Right kidney (tissue), 9 donors: ENCODE measurements around the gene CCDC9B.

ENCODE experiments used
- DNase-seq: peaks from one replicate; pipeline ENCODE4 v3.0.0-alpha.2; 2016
- long read RNA-seq, 8 donors: transcript quantifications; one replicate each; lab custom pipeline, GENCODE V29; 2026

CCDC9B gene
- long read RNA-seq, donor 1, partial matches to known transcripts, result 0 of 1 reads
- long read RNA-seq, donor 1, other reads (novel, unspliced or antisense), result 0 of 1 reads
- long read RNA-seq, donor 2, result 0 reads
- long read RNA-seq, donor 3, result 0 reads
- long read RNA-seq, donor 4, result 0 reads
- long read RNA-seq, donor 5, partial matches to known transcripts, result 0 of 1 reads
- long read RNA-seq, donor 5, other reads (novel, unspliced or antisense), result 0 of 1 reads
- long read RNA-seq, donor 6, result 0 reads
- long read RNA-seq, donor 7, result 0 reads
- long read RNA-seq, donor 8, partial matches to known transcripts, result 0 of 1 reads
- long read RNA-seq, donor 8, other reads (novel, unspliced or antisense), result 0 of 1 reads

DNA sequence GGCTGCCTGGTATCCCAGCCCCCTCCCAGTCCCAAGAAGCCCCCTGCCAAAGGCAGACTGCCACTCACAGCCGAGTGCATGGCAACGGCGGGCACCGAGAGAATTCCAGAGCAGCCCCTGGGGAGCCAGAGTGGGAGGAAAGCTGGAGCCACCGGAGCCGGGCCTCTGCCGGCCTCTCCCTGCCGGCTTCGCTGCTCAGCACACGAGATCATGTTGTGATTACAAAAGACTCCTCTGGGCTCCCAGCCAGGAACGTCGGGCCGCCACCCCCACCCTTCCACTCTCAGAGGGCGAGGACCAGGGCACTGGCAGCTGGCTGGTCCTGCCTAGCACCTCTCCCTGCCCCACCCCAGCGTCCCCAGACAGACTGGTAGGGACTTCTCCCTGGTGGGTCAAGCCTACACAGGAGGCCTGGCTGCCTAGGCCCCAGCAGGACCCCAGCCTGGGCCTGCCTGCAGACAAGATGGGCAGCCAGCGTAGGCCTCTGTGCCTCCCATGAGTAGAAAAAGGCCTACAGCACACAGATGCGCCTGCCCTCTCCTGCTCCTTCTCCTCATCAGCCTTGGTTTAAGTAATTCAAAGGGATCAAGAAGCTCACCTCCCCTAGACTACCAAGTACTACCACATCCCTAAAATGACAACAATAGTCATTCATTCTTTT, at the start of gene CCDC9B:
TSS of gene CCDC9B (minus strand) at position 200 of the 661 bp plus-strand sequence. CDS start at position 80, 120 bp downstream.
- DNase-seq, result peak; percentile 70

DNA sequence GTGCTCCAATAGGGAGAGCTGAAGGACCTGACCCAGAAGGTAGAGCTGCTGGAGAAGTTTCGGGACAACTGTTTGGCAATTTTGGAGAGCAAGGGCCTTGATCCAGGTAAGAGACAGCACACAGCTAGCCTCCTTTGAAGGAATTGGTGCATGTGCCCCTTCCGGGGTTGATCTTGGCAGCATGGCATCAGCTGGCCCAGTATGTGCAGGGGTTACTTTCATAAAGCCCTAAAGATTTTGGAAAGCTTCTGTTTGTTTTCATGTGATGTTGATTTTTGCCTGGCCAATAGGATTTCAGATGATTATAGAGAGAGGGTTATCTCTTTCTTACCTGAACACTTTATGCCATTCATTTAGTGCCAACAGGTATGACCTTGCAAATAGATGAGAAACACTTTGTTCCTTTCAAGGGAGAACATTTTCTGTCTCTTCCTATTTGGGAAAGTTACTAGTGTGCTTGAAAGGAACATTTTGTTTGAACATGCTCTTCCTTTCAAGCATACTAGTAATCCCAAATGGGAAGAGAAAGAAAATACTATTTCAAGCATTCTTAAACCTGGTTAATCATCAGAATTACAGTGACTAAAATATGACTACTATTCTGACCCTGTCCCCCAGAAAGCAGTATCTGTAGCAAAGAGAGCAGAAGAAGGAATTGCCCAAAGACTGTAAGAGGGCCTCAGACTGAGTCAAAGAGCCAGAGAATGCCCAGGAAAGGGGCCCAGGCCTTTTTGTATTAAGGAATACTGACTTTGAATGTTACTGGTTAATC, 49.3 kb upstream of the CCDC9B start:
- no peak for DNase-seq

DNA sequence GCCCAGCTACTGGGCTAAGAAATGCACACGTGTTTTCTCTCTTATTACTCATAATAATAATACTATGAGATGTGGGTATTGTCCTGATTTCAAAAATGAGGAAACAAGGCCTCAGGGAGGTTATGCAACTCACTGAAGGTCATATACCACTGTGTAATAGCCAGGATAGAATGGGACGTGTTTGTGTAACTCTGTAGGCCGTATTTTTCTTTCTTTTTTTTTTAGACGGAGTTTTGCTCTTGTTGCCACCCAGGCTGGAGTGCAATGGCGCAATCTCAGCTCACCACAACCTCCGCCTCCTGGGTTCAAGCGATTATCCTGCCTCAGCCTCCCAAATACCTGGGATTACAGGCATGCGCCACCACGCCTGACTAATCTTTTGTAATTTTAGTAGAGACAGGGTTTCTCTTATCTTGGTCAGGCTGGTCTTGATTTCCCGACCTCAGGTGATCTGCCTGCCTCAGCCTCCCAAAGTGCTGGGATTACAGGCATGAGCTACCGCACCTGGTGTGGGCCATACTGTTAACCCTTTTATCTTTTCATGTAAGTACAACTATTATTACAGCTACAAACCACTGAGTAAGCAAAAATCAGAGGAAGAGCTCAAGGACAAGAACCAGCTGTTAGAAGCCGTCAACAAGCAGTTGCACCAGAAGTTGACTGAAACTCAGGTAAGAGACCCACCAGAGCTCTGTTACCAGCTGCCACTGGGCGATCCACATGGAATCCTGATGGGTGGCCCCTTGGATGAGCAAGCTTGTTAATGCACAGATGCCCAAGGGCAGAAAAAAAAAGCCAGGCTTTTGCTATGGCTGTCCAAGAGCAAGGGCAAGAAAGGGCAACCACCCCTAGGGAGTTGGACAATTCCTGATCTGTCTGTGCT, 48.4 kb upstream of the CCDC9B start:
- DNase-seq, result no peak

DNA sequence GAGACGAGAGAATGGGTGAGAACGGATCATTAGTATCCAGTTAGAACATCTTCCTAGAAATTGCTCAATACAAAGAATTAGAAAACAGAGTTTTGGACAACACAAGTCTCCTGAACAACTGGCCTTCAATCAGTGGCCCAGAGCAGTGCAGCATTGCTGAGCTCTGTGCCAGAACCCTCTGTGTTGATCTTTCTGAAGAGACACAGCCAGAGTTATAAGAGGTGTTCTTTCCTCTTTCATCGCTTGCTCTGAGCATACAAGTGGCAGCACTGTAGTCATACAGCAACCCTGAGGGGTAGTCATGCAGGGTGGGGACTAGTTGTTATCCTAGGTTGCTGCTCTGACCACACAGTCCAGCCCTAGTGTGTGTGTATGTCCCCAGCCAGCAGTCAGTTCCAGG, 45.7 kb upstream of the CCDC9B start:
- DNase-seq, result no peak

DNA sequence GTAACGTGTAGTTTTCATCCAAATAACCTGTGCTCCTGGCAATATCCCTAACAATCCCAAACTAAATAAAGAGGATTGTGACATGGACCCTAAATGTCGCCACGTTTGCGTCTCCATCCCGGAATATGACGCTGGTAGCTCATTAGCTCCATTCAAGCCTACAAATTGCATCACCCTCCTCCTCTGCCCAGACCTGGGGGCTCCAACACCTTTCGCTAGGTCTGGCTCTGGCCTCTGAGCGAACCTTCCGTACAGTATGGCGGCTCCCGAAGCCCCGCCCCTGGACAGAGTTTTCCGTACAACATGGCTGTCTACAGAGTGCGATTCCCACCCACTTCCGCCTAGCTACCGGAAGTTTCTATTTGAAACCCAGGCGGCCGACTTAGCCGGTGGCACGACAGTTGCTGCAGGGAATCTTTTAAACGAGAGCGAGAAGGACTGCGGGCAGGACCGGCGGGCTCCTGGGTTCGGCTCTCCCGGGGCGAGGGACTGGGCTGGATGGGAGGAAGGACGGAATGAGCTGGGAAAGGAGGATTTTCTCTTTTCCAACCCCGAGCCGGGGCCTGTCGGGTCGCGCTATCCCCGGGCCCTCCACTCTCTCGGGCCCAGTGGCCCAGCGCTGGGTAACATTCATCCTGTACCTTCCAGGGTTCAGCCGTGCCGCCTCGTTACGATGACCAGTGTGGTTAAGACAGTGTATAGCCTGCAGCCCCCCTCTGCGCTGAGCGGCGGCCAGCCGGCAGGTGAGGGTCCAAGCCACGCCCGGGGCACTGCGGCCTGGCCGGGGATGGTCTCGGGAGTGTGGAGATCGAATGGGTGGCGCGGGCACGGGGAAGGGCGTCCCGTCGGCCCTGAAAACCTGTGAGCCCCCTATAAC, 42.1 kb upstream of the CCDC9B start, which contains the start of gene KNSTRN:
TSS of gene KNSTRN (plus strand) at position 142 of the 877 bp plus-strand sequence. CDS start at position 257, 115 bp downstream.
- peak; percentile 82 for DNase-seq

DNA sequence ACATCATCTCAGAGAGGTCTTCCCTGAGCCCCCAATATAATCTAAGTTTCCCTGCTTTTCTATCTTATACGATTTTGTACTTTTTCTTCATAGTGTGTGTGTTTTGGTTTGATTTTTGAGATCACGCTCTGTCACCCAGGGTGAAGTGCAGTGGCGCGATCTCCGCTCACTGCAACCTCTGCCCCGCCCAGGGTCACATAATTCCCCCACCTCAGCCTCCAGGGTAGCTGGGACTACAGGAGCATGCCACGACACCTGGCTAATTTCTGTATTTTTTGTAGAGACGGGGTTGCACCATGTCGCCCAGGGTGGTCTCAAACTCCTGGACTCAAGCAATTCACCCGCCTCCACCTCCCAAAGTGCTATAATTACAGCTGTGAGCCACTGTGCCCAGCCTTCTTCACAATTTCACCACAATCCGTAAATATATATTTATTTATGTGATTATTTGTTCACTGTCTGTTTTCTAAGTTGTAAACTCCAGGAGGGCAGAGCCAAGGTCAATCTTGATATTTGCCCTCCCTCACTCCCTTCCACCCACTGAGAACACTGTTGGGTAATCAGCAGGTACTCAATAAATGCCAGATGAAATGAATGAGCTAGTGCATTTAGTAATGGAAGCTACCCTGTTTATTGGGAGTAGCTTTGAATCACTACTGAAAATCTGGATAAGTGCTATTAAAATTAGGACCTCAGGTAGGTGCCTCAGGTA, 41.2 kb upstream of the CCDC9B start:
- no peak for DNase-seq

DNA sequence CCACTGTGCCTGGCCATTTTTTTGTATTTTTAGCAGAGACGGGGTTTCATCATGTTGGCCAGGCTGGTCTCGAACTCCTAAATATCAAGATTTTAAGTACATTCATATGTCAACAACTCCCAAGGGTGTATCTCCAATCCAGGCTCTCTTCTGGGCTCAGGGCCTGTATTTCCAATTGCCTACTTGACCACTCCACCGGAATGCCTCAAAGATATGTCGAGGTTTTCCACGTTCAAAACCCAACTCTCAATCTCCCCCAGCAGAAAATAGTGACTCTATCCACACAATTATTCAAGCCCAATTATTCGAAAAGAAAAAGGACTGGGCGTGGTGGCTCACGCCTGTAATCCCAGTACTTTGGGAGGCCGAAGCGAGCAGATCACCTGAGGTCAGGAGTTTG, 39.9 kb upstream of the CCDC9B start:
- DNase-seq, result no peak

DNA sequence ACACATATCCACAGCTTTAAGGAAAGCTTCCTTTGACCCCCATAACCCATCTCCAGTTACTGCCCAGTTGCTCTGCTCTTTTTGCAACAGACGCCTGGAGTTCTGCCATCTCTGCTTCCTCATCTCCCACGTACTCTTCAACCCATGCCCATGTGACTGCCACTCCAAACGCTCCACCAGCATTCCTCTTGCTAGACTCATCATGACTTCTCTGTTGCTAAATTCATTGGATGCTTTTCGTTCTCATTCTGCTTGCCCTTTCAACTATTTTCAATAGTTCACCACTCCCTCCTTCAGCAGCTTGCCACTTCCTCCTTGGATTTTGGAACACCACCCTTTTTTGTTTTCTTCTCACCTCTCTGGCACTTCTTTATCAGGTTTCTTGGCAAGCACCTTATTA, 39.1 kb upstream of the CCDC9B start:
- DNase-seq, result no peak

DNA sequence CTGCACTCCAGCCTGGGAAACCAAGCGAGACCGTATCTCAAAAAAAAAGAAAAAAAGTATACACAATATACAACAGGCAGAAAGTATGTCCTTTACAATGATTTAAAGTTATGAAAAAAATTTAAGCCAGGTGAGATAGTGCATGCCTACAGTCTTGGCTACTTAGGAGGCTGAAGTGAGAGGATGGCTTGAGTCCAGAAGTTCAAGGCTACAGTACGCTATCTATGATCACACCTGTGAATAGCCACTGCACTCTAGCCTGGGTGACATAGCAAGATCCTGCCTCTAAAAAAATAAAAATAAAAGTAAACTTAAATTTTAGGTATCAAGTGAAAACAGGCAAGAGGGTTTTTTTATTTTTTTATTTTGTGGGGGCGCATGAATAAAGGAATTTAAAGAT, 38.6 kb upstream of the CCDC9B start:
- DNase-seq, result no peak

DNA sequence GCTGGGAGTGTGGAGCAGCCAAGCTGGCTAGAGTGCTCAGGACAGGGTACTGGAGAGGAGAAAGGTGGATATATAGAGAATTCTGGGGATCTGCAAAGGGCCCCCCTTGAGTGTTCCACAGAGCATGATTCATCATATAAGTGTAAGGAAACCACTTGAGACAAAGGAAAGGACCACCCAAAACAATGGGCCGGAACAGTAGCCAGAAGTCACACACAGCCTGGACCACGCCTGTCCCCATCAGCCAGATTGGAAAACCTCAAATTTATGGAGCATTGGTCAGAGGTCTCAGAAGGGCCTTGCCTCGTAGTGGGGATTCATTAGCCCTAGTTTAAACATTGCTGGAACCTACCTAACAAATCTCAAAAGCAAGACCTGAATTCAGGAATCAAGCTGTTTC, 36.9 kb upstream of the CCDC9B start:
- no peak for DNase-seq

DNA sequence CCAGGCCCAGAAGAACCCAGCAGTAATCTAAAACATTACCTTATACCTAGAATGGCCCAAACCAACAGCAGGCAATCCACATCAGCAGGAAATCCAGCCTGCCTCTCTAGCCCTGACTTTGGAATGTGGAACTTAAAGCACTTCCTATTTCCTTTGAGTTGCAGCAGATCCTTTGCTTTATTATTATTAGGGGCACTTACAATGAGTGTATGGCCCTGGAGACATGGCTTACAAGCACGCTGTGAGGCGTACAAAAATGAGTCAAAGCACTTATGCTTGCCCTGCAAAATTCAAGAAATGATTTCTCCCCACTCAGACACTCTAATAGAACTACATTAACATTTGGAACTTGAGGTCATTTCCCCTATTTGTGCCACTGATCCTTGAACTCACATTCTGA, 32.2 kb upstream of the CCDC9B start:
- no peak for DNase-seq

DNA sequence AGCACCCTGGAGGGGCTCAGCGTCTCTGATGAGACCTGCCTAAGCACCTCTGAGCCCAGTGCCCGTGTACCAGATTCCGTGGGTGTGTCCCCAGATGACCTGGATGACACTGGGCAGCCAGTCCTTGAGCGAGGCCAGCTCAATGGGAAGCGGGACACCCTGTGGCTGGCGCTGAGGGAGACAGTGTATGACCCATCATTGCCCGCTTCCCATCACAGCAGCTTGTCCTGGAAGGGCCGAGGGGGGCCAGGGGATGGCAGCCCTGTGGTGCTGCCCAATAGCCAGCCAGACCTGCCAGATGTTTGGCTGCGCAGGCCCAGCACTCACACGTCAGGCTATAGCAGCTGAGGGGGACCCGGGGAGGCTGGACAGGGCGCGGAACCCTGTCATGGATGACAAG, 29.2 kb upstream of the CCDC9B start:
- DNase-seq, result no peak

DNA sequence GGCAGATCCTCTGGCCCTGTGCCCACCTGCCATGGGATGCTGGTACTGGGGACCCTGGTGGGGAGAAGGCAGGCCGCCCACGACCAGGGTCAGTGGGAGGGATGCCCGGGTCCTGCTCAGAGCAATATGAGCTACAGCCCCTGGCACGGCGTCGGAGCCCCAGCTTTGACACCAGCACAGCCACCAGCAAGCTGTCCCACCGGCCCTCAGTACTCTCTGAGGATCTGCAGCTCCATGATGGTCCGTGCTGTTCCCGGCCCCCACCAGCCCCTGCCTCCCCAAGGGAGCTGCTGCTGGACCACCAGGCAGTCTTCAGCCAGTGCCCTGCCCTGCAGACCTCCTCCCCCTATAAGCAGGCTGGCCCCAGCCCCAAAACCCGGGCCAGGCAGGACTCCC, 28.7 kb upstream of the CCDC9B start:
- no peak for DNase-seq

DNA sequence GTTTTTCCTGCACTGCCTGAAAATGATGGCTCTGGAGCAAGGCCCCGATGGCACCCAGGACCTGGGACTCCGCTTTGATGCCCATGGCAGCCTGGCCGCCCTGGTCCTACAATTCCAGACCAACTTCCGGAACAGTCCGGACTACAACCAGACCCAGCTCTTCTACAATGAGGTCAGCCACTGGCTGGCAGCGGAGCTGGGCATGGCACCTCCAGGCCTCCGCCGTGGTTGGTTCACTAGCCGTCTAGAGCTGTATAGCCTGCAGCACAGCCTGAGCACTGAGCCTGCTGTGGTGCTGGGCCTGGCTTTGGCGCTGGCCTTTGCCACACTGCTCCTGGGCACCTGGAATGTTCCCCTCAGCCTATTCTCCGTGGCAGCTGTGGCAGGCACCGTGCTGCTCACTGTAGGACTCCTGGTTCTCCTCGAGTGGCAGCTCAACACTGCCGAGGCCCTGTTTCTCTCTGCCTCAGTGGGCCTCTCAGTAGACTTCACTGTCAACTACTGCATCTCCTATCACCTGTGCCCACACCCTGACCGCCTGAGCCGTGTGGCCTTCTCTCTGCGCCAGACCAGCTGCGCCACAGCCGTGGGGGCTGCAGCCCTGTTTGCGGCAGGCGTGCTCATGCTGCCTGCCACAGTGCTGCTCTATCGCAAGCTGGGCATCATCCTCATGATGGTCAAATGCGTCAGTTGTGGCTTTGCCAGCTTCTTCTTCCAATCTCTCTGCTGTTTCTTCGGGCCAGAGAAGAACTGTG, 28.2 kb upstream of the CCDC9B start:
- DNase-seq, result no peak

DNA sequence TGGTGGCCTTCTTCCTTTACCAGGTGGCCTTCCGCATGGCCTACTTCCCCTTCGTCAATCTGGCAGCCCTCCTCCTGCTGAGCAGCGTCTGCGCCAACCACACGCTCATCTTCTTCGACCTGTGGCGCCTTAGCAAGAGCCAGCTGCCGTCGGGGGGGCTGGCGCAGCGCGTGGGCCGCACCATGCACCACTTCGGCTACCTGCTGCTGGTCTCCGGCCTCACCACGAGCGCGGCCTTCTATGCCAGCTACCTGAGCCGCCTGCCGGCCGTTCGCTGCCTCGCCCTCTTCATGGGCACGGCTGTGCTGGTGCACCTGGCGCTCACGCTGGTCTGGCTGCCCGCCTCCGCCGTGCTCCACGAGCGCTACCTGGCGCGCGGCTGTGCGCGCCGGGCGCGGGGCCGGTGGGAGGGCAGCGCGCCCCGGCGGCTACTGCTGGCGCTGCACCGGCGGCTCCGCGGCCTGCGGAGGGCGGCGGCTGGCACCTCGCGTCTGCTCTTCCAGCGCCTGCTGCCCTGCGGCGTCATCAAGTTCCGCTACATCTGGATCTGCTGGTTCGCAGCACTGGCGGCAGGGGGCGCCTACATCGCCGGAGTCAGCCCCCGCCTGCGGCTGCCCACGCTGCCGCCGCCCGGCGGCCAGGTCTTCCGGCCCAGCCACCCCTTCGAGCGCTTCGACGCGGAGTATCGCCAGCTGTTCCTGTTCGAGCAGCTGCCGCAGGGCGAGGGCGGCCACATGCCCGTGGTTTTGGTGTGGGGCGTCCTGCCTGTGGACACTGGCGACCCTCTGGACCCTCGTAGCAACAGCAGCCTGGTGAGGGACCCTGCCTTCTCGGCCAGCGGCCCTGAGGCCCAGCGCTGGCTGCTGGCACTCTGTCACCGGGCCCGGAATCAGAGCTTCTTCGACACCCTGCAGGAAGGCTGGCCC, 27.2 kb upstream of the CCDC9B start:
- peak; percentile 80 for DNase-seq

DNA sequence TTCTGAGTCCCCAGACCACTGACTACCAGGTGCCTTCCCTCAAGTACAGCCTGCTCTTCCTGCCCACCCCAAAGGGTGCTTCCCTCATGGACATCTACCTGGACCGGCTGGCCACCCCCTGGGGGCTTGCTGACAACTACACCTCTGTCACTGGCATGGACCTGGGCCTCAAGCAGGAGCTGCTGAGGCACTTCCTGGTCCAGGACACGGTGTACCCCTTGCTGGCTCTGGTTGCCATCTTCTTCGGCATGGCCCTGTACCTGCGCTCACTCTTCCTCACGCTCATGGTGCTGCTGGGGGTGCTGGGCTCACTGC, 26.6 kb upstream of the CCDC9B start:
- DNase-seq, result no peak

DNA sequence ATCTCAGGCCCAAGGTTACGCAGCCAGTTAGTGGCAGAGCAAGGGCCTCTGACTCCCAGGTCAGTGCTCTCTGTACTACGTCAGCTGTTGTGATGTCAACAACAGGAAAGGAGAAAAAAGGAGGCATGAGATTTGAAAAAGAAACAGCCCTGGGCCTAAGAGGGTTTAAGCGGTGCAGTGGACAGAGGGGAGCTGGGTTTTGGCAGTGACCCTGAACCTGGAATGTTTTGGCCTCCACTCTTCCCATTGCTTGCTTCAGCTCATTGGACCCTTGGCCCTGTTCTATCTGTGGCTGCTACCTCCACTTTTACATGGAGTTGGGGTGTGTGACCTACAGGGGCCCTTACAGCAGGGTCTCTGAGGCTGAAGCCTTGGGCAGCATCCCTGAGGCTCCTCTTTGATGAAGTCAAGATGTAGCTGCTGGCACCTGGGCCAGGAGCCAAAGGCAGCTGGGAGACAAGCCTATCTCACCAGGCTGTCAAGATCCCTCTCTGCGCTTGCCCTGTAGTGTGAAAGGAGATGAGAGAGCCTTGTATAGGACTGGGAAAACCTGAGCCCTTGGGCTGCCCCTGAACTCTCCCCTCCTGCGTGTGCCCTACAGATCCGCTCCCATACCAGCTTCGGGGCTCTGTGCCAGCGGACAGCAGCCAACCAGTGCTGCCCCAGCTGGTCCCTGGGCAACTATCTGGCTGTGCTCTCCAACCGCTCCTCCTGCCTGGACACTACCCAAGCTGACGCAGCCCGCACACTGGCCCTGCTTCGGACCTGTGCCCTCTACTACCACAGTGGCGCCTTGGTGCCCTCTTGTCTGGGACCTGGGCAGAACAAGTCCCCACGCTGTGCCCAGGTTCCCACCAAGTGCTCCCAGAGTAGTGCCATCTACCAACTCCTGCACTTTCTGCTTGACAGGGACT, 26.0 kb upstream of the CCDC9B start:
- DNase-seq, result no peak
